ENCODE results near the gene CCDC150. TPM values are rescaled to one million over a fixed set of nuclear protein-coding genes. Genes with fewer than 3 reads are reported as not detected.

CCDC150 gene
- 39.5 and 40.8 TPM in 2 replicates for total RNA-seq (2014; rRNA removed; shearing (Covaris generic))
- 28.7 and 29.7 TPM in 2 replicates for total RNA-seq (2022)
- Bru-seq, nascent RNA, result percentile 72 among the genes with signal in this experiment
- percentile 62 among the genes with signal in this experiment for BruChase-seq, experiment 1, labeled RNA remaining after a 6-hour chase
- percentile 68 among the genes with signal in this experiment for BruChase-seq, experiment 2, labeled RNA remaining after a 2-hour chase
- long read RNA-seq, partial matches to known transcripts, result 1 of 12 reads
- long read RNA-seq, other reads (novel, unspliced or antisense), result 11 of 12 reads

DNA sequence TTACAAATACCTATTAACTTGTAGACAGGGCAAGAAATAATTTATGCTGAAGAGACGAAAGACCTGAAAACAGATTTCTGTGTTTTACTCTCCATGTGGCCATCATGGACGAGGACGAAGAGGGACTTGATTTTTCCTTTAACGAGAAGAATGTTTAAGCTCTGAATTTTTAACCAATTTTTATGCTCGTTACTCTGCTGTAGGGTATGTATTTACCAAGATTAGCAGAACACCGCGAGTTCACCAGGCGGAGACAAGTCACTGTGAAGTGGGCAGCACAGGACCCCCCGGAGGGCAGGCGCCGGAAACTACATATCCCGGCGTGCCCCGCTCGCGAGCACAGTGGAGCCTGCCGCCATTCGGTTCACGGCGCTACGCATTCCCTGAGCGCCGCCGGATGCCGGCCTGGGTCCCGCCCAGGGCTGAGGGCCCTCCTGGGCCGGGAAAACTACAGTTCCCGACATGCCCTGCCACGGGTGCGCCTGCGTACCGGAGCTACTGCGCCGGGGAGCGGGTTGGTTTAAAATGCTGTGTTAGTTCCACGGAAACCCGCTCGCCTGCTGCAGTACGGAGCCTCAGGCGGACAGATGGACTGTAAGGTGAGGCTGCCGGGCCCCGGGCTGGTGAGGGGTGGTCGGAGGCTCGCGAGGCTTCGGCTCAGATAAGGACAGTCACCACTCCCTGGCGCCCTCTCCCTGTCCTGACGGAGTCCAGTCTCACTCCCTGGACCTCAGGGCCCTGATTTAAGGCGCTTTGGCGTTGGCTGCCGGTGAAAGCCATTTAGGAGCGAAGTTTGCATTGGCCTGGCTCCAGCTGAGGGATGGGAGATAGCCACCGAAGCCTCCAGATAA, at the start of gene CCDC150:
Gene CCDC150 (plus strand): TSS at position 536 of the 851 bp plus-strand sequence. CDS start 52 bp downstream, at position 588.
- intact Hi-C loops (cut with micrococcal nuclease; ENCODE audit: unreplicated experiment), result loop anchor here (10.0 kb wide), 3 partner anchors 345 to 1065 kb away; partner anchors contain the start of genes DNAH7 and MARS2
- POLR2A ChIA-PET, result interaction anchor here (0.6 to 2.5 kb wide), 7 partner anchors 13 to 288 kb away, joined by 3 to 8 read pairs (median 3); no protein-coding TSS in a partner anchor
- Histone ChIP-seq H2AFZ (ENCODE audit: low read length) (peak within 1 kb of the TSS; percentile 99), H3K36me3 (ENCODE audit: insufficient read depth, low read length) (no peaks in the 10 kb centered on the region; the same call in 1 of the 2 replicates), H3K9me3 (ENCODE audit: low read length) (0 out of 2 replicates have a peak, but pooled peaks cover 14% of the 10 kb centered on the region), H3K4me1 (ENCODE audit: insufficient read depth, low read length, poor library complexity, severe bottlenecking) (peaks cover 11% of the 10 kb centered on the region), H3K27ac (ENCODE audit: low read depth, low read length, poor library complexity, severe bottlenecking) (no peak within 1 kb of the TSS), H3K4me2 (ENCODE audit: low read length) (peak within 1 kb of the TSS; percentile 81), H4K20me1 (ENCODE audit: insufficient read depth, low read length) (no peaks in the 10 kb centered on the region), H3K79me2 (ENCODE audit: insufficient read depth, low read depth, low read length) (peaks cover 18% of the 10 kb centered on the region), H3K4me3 (ENCODE audit: low read depth, low read length, poor library complexity, severe bottlenecking) (peak within 1 kb of the TSS; percentile 95), H3K9me2 (ENCODE audit: insufficient read depth, low read length) (no peaks in the 10 kb centered on the region)
- peak; percentile 96 for DNase-seq (ENCODE audit: low spot score)
- CTCF ChIA-PET (ENCODE audit: unreplicated experiment), result interaction anchor here (0.5 kb wide), 1 partner anchor 115 kb away, joined by 3 read pairs; no protein-coding TSS in a partner anchor
- BruUV-seq (replicated peaks), result no TSS peak
- no peak for TF ChIP-seq EZH2phosphoT487 (IDR thresholded peaks at IDR 0.05; ENCODE audit: borderline replicate concordance, low read depth, low read length)
- TF ChIP-seq, protein P1, sequence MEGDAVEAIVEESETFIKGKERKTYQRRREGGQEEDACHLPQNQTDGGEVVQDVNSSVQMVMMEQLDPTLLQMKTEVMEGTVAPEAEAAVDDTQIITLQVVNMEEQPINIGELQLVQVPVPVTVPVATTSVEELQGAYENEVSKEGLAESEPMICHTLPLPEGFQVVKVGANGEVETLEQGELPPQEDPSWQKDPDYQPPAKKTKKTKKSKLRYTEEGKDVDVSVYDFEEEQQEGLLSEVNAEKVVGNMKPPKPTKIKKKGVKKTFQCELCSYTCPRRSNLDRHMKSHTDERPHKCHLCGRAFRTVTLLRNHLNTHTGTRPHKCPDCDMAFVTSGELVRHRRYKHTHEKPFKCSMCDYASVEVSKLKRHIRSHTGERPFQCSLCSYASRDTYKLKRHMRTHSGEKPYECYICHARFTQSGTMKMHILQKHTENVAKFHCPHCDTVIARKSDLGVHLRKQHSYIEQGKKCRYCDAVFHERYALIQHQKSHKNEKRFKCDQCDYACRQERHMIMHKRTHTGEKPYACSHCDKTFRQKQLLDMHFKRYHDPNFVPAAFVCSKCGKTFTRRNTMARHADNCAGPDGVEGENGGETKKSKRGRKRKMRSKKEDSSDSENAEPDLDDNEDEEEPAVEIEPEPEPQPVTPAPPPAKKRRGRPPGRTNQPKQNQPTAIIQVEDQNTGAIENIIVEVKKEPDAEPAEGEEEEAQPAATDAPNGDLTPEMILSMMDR (conservative IDR thresholded peaks at IDR 0.05; ENCODE audit: low read length), result 0 out of 2 replicates have a peak, but pooled peaks have one; percentile 19

DNA sequence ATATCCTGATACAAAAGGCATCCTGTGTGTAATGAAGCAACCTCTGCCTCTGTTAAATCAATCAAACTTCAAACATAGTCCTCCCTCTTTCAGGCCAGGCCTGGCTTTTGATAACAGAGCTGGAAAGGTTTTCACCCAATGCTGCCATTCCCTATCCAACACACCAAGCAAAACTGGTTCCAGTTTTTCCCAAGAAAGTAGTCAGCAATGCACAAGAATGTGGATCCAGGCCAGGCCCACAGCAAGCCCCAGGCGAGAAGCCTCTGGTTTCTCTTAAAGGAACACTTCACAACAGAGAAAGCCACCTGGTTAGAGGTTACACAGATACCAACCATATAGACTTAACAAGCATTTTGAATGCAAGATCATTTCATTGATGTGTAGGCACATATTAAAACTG, 49.2 kb upstream of the CCDC150 start:
- Histone ChIP-seq H3K79me2 (ENCODE audit: insufficient read depth, low read depth, low read length) (no peaks in the 10 kb centered on the region), H4K20me1 (ENCODE audit: insufficient read depth, low read length) (no peaks in the 10 kb centered on the region), H3K4me2 (ENCODE audit: low read length) (no peak overlapping the region), H3K4me3 (ENCODE audit: low read depth, low read length, poor library complexity, severe bottlenecking) (no peak overlapping the region), H3K9me2 (ENCODE audit: insufficient read depth, low read length) (no peaks in the 10 kb centered on the region), H3K36me3 (ENCODE audit: insufficient read depth, low read length) (no peaks in the 10 kb centered on the region), H2AFZ (ENCODE audit: low read length) (no peak overlapping the region), H3K27ac (ENCODE audit: low read depth, low read length, poor library complexity, severe bottlenecking) (no peak overlapping the region), H3K9me3 (ENCODE audit: low read length) (no peaks in the 10 kb centered on the region), H3K4me1 (ENCODE audit: insufficient read depth, low read length, poor library complexity, severe bottlenecking) (no peaks in the 10 kb centered on the region)
- ChIA-PET POLR2A (interaction anchor here (0.7 to 2.0 kb wide), 3 partner anchors 11 to 41 kb away, joined by 3 to 7 read pairs (median 4); no protein-coding TSS in a partner anchor), CTCF (ENCODE audit: unreplicated experiment) (no interaction called here)
- no peak for DNase-seq (ENCODE audit: low spot score)
- TF ChIP-seq EZH2phosphoT487 (IDR thresholded peaks at IDR 0.05; ENCODE audit: borderline replicate concordance, low read depth, low read length), result no peak
- TF ChIP-seq, protein P1 (conservative IDR thresholded peaks at IDR 0.05; ENCODE audit: low read length), result no peak
- intact Hi-C loops (cut with micrococcal nuclease; ENCODE audit: unreplicated experiment), result no loop called here
- BruUV-seq (replicated peaks), result no TSS peak

Data from OCI-LY7 (cell line).